Measurements from ENCODE around the gene SPAG6. TPM values are rescaled to one million over a fixed set of nuclear protein-coding genes. Genes with fewer than 3 reads are reported as not detected.

SPAG6 gene
- total and polyA plus RNA-seq, 2 of the 4 experiments (the other 2 are of a cell fraction), result not detected

- H2AFZ ChIP-seq (replicated peaks; ENCODE audit: low read length, poor library complexity), result no peak overlapping the region
- H4K20me1 ChIP-seq (ENCODE audit: insufficient read depth, low read length), result no peaks in the 10 kb centered on the region
- H2BK20ac ChIP-seq (ENCODE audit: low read depth, low read length), result no peak overlapping the region
- H3K56ac ChIP-seq (ENCODE audit: extremely low read depth, insufficient read depth, low read length), result no peak overlapping the region
- H4K5ac ChIP-seq (ENCODE audit: low read depth, low read length), result no peak overlapping the region
- CTCF ChIA-PET, result no interaction called here
- no peaks in the 10 kb centered on the region; the same call in 1 of the 2 replicates for H3K27me3 ChIP-seq (ENCODE audit: control insufficient read depth, insufficient read depth, low read length)
- BruUV-seq (replicated peaks), result no TSS peak
- H3K9ac ChIP-seq (ENCODE audit: low read depth, low read length), result no peak overlapping the region
- intact Hi-C loops (cut with micrococcal nuclease) (no loop called here), in situ Hi-C loops (cut with MboI; ENCODE audit: low sequenced_read_pairs) (loop anchor here (25.0 kb wide), 1 partner anchor 789 kb away; no protein-coding TSS in a partner anchor), dilution Hi-C loops (cut with HindIII; ENCODE audit: low sequenced_read_pairs, unreplicated experiment) (no loop called here)
- H3K79me1 ChIP-seq (ENCODE audit: low read depth in 1 of 2, low read length in 2 of 2), result no peaks in the 10 kb centered on the region
- H3K23ac ChIP-seq (ENCODE audit: low read depth, low read length), result no peak overlapping the region
- no peak overlapping the region for H2AK5ac ChIP-seq (ENCODE audit: low read depth, low read length)
- no peak overlapping the region for H2BK15ac ChIP-seq (ENCODE audit: low read depth, low read length)
- no peak overlapping the region for H3K4me2 ChIP-seq (ENCODE audit: low read depth, low read length)
- POLR2A ChIA-PET (ENCODE audit: unreplicated experiment), result no interaction called here
- no peaks in the 10 kb centered on the region for H3K4me1 ChIP-seq (ENCODE audit: control insufficient read depth, insufficient read depth, low read length)
- no peak overlapping the region for H2AK9ac ChIP-seq (replicated peaks; ENCODE audit: low read depth, low read length, poor library complexity)
- no peak overlapping the region for H3K14ac ChIP-seq (replicated peaks; ENCODE audit: low read depth, low read length)
- H3K27ac ChIP-seq (ENCODE audit: insufficient read depth, low read length), result no peak overlapping the region
- TF ChIP-seq, protein P1, sequence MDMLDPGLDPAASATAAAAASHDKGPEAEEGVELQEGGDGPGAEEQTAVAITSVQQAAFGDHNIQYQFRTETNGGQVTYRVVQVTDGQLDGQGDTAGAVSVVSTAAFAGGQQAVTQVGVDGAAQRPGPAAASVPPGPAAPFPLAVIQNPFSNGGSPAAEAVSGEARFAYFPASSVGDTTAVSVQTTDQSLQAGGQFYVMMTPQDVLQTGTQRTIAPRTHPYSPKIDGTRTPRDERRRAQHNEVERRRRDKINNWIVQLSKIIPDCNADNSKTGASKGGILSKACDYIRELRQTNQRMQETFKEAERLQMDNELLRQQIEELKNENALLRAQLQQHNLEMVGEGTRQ (IDR thresholded peaks at IDR 0.05; ENCODE audit: low read depth, low read length), result no peak
- TF ChIP-seq MAZ (IDR thresholded peaks at IDR 0.05; ENCODE audit: borderline replicate concordance, low read depth, low read length) (no peak), CHD1 (IDR thresholded peaks at IDR 0.05; ENCODE audit: low read depth, low read length) (no peak), RCOR1 (IDR thresholded peaks at IDR 0.05; ENCODE audit: insufficient replicate concordance, low read length) (no peak), RFX5 (IDR thresholded peaks at IDR 0.05; ENCODE audit: low read depth, low read length) (no peak), SMC3 (IDR thresholded peaks at IDR 0.05; ENCODE audit: low read depth, low read length) (no peak), MXI1 (IDR thresholded peaks at IDR 0.05; ENCODE audit: borderline replicate concordance, low read depth, low read length) (no peak), MAFK (IDR thresholded peaks at IDR 0.05; ENCODE audit: low read depth, low read length) (no peak), FOS (IDR thresholded peaks at IDR 0.05; ENCODE audit: low read depth, low read length) (no peak), POLR2A (IDR thresholded peaks at IDR 0.05; ENCODE audit: low read depth, low read length) (no peak), CEBPB (IDR thresholded peaks at IDR 0.05; ENCODE audit: low read depth, low read length) (no peak), CTCF (conservative IDR thresholded peaks at IDR 0.05; ENCODE audit: low read depth, low read length) (no peak), RAD21 (IDR thresholded peaks at IDR 0.05; ENCODE audit: low read length) (no peak), NFE2L2 (IDR thresholded peaks at IDR 0.05; ENCODE audit: low read depth, low read length) (no peak), BHLHE40 (IDR thresholded peaks at IDR 0.05; ENCODE audit: low read depth, low read length) (no peak)
- TF ChIP-seq, protein P2, sequence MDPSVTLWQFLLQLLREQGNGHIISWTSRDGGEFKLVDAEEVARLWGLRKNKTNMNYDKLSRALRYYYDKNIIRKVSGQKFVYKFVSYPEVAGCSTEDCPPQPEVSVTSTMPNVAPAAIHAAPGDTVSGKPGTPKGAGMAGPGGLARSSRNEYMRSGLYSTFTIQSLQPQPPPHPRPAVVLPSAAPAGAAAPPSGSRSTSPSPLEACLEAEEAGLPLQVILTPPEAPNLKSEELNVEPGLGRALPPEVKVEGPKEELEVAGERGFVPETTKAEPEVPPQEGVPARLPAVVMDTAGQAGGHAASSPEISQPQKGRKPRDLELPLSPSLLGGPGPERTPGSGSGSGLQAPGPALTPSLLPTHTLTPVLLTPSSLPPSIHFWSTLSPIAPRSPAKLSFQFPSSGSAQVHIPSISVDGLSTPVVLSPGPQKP (IDR thresholded peaks at IDR 0.05; ENCODE audit: borderline replicate concordance, low read depth, low read length), result no peak
- no peaks in the 10 kb centered on the region for H3K9me3 ChIP-seq (ENCODE audit: control insufficient read depth, insufficient read depth, low read length)
- no peaks in the 10 kb centered on the region for H3K9me1 ChIP-seq (ENCODE audit: insufficient read depth, low read length)
- ATAC-seq (ENCODE audit: low read depth) (no peak), DNase-seq (no peak)
- H4K91ac ChIP-seq (ENCODE audit: insufficient read depth, low read depth, low read length), result no peak overlapping the region
- no peaks in the 10 kb centered on the region for H3K36me3 ChIP-seq (ENCODE audit: control insufficient read depth, insufficient read depth, low read length)
- WGBS, 2 experiments (ENCODE audit: extremely low coverage in 2 of 2, insufficient read length in 1 of 2), result 90% methylated on average over 3 of the region's 4 CpGs; no CpG with 5 or more reads in 1 of the 2 experiments
- H4K8ac ChIP-seq (ENCODE audit: low read depth in 2 of 2, low read length in 2 of 2), result no peak overlapping the region
- H2BK120ac ChIP-seq (ENCODE audit: low read depth, low read length), result no peak overlapping the region
- H3K18ac ChIP-seq (ENCODE audit: low read depth, low read length), result no peak overlapping the region
- H2BK5ac ChIP-seq (ENCODE audit: low read depth, low read length, poor library complexity, severe bottlenecking), result no peak overlapping the region
- H3K4ac ChIP-seq (ENCODE audit: low read depth, low read length), result no peak overlapping the region
- H3K4me3 ChIP-seq (ENCODE audit: insufficient read depth, low read depth, low read length), result no peak overlapping the region
Observed at GRCh38 chr10:22301193-22301592, 44.1 kb upstream of the SPAG6 start.
